DOHH2 (cell line): ENCODE results near the gene TRAF5.

Experiments used
- CTCF ChIP-seq: fragments of 200-600 bp; sonication (generic); IDR thresholded peaks from one replicate; pipeline ENCODE4 v1.5.1; 2014; ENCODE audit warnings: antibody characterized with exemption, mild to moderate bottlenecking, low read depth, low read length; ENCODE audit not compliant: poor library complexity, severe bottlenecking
- EZH2phosphoT487 ChIP-seq: fragments of 200-600 bp; sonication (generic); IDR thresholded peaks from 2 replicates; pipeline ENCODE4 v1.6.1; 2017; ENCODE audit warnings: borderline replicate concordance, mild to moderate bottlenecking, antibody characterized with exemption, low read length, moderate library complexity, mixed read lengths

- TF ChIP-seq CTCF (no peak), EZH2phosphoT487 (no peak)
Measured at GRCh38 chr1:211349741-211350140, 23.1 kb downstream of the TRAF5 start.
